Activated CD4-positive, alpha-beta T cell treated with anti-CD3 and anti-CD28 coated beads, Interleukin-2, amount 50 U/mL, for 16 hours (primary cell): Measurements from ENCODE around the gene GLB1L2.

ENCODE experiments used
- DNase-seq: peaks from one replicate; pipeline ENCODE4 v3.0.0-alpha.2; 2020

GLB1L2 gene

GRCh38 chr11:134370526-134371435, 39.0 kb downstream of the GLB1L2 start:
- no peak for DNase-seq

DNA sequence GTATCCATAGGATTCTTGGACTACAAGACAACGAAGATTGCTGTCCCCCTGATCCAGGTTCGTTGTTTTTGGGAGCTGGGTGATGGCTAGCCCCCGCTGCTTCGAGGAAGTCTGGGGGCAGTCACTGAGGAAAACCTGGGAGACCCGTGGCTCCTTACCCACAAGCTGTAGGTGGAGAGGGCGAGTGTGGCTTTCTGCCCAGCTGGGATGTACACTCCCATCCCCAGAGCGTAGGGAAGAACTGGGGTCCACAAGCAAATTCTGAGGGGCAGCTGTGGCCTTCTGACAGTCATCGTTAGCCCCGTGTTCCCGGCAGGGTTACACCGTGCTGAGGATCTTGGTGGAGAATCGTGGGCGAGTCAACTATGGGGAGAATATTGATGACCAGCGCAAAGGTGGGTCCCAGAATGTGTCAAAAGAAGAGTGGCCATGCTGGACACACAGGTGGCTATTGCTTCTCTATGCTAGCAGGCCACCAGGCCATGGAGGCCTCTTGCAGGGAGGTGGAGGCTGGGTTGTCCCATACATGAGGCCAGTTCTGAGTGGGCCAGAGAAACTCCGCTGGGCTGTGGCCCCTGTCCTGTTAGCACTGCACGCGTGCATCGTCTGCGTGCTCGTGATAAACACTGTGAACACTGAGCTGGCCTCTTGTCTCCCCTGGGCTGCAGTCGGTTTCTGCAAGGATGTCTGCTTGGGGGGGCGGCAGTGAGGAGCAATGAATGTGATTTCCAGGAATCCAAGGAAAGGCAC, 39.8 kb downstream of the GLB1L2 start:
- no peak for DNase-seq

DNA sequence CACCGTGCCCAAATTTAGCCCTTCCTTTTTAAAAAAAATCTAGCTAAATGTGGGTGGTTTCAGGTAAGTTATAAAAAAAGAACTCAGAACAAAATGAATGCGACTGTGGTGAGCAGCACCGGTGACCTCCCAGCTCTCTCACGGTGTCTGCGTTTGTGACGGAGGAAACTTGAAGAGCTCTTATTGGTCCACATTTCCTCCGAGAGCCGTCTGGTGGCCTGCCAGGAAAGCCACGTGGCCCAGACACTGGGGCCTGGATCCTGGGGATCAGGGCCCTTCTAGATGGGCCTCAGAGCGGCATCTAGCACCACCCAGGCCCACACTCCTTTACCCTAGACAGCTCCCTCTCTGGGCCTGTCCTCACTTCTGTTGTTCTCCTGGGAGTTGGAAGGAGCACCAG, 40.7 kb downstream of the GLB1L2 start:
- DNase-seq: no peak

GRCh38 chr11:134372961-134373360, 41.2 kb downstream of the GLB1L2 start:
- no peak for DNase-seq

DNA sequence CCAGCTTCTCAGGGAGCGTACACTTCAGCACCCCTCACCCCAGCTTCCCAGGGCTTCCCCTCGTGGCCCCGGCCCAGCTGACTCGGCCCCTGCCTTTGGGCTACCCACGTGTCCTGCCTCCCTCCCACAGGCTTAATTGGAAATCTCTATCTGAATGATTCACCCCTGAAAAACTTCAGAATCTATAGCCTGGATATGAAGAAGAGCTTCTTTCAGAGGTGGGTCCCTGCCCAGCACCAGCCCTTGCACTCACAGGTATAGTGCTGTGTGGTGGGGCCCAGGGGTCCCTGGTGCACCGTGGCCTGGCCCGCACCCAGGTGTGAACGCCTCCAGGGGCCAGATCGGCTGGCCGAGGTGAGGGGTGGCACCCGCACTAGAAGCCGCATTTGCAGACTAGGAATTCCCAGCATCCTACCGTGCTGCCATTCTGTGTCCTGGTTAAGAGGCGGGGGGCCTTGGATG, 41.8 kb downstream of the GLB1L2 start:
- DNase-seq: no peak

DNA sequence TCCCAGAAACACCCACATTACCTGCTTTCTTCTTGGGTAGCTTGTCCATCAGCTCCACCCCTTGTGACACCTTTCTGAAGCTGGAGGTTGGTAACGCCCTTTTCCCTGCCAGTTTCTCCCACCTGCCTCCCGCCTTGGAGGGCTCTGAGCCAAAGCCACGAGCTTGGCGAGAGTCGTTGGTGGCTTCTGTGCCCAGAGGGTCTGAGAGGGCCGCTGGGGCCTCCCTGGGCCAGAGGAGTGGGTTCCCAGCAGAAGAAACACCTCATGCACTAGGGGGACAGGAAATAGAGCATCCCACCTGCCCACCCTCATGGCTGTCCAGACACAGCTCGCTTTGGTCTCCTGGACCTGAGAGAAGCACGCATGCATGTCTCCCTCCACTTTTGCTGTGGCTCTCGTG, 42.4 kb downstream of the GLB1L2 start:
- no peak for DNase-seq

- no peak for DNase-seq
Measured at GRCh38 chr11:134374891-134375550, 43.2 kb downstream of the GLB1L2 start.

GRCh38 chr11:134376150-134376921, 44.5 kb downstream of the GLB1L2 start:
- DNase-seq: no peak

DNA sequence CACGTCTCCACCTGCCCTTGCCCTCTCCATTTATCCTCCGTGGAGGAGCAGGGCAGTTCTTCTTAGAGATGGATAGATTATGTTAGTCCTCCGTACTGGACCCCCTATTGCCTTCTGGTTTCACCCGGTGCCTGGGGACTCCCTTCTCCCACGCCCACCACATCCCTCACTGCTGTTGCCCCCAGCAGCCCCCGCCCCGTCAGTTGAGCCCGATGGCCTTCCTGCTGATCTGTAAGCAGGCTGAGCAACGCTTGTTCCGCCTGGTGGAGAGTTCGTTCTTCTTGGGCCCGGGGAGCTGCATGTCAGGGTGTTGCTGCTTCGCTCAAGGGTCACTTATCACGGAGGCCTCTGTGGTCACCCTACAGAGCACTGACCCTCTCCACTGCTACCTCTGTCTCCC, 46.1 kb downstream of the GLB1L2 start:
- DNase-seq: no peak

DNA sequence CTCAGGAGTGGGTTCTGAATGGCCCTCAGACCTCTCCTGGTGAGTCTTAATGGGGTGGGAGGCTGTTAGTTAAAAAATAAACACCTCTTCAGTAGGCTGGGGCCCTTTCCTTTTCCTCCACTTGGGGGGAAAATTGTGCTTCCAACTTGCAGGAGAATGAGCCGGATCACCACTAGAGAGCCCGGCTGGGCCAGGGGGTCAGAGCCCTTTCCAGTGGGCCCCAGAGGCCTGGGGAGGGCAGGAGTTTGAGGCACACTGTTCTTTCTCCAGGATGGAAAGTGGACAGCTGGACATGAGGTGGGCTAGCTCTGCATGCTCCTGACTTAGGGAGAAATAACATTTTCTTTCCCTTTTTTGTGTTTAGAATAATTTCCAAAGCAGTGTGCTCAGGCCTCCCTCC, 47.5 kb downstream of the GLB1L2 start:
- DNase-seq: no peak

DNA sequence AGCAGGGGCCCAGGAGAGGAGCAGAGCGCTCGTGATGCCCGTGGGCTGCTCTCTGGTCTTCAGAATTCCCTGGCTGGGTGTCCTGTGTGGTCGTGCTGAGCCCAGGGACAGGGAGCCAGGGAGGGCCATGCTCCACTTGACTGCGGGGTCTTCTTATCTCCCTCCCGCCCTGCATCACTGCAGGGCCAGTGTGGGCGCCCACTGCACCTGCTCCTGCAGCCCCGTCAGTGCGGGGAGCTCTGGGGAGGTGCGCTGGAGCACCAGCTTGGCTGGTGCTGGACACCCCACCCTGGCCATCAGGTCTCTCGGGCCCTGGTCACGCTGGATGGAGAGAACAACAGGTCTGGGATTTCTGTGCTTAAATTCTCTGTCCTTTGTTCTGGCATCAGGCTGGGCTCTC, 48.4 kb downstream of the GLB1L2 start:
- DNase-seq: no peak

DNA sequence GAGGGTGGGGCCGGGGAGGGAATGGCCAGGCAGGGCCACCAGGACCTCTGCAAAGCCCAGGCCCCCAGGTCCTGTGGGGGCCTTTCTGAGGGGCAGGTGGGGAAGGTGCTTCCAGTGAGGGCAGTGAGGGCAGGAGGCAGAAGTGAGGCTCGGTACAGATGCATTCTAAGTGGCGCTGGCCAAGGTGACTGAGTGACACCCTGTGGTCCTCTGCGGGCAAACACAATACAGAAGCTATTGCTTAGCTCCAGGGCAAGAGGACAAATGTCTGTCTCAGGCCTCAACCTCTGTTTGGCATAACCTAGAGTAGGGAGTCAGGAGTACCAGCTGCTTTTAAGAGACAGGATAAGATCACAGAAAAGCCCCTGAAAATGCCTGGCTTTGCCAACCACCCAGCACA, 49.0 kb downstream of the GLB1L2 start:
- no peak for DNase-seq

- DNase-seq: no peak
Measured at GRCh38 chr11:134382257-134382656, 50.5 kb downstream of the GLB1L2 start.

DNA sequence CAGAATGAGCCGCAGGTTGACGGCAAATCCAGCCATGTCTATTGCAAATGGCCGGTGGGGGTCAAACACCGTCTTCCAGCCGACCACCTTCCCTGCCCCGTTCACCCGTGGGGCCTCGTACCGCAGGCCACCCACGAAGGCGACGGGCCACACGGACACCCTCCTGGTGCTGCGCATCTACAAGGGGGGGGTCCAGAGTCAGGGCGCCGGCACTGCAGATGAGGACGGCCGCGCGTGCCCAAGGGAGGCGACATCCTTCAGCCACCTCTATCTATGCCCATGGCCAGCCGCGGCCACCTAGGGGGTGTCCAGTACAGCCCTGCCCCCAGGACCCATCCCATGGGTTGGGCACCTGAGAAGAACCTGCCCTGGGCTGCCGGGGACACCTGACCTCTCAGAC, 51.0 kb downstream of the GLB1L2 start:
- no peak for DNase-seq

- DNase-seq: no peak
Measured at GRCh38 chr11:134383576-134384221, 51.9 kb downstream of the GLB1L2 start.

DNA sequence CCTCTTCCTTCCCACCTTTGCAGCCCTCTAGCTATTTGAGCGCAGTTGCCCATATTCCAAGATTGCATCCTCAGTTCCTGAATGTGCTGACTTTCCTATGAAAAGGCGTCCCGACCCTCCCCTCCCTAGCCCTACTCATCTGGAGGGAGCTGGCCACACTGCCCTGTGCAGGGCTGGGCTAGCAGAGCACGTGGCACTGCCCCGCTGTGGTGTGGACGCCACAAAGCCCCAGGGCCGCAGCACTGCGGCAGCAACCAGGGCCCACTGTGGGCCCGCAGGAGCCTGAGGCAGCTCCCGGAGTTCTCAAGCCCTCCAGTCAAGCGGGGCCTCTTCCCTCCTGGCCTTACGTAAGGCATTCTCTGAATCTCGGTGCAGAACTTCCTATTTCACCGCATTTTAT, 52.6 kb downstream of the GLB1L2 start:
- DNase-seq: no peak

- no peak for DNase-seq
Measured at GRCh38 chr11:134385171-134385570, 53.4 kb downstream of the GLB1L2 start.

DNA sequence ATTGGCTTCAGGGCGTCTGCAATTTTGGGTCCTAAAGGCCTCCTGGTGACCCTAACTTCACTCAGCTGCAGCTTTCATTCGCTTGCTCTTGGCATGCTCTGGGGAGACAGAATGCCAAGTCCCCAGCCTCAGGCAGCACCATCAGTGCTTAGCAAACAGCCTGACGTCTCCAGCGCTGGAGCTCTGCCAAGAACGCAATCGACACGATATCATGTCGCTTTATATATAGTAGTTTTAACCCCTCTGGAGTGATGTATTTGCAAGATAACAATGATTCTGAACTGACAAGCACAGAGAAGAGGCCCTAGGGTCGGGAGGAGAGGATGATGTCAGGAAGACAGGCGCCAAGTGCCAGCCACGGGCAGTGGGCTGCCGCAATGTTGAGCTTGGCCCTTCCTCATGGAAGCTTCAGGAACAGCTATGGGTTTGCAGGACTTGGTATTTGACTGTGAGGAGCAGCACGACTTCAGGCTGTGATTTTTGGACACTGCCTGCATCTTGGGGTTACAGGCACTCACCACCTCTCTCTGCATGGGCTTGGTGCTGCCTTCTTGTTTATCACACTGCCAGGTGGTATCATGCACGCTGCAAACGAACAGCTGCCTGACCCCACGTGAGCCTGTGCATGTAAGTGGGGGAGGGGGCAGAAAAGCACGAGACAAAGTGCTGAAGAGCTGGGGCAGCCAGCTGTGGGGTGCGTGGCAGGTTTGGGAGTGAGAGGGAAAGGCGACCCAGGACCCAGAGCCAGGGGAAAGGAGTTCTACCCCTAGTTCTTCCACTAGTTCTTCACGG, 54.2 kb downstream of the GLB1L2 start:
- no peak for DNase-seq

GRCh38 chr11:134386945-134387344, 55.2 kb downstream of the GLB1L2 start:
- DNase-seq: no peak

- DNase-seq: no peak
Measured at GRCh38 chr11:134387501-134387900, 55.7 kb downstream of the GLB1L2 start.

GRCh38 chr11:134388590-134388989, 56.8 kb downstream of the GLB1L2 start:
- no peak for DNase-seq
